GM12801 (cell line): ENCODE measurements around the gene POLE.

Experiments
- CTCF ChIP-seq: IDR thresholded peaks from one replicate; pipeline ENCODE4 v1.5.1; 2011; ENCODE audit warnings: control low read depth; ENCODE audit not compliant: insufficient read length; ENCODE audit errors: extremely low read depth

Gene POLE

GRCh38 chr12:132662901-132663755 is 24.0 kb downstream of the POLE start:
- no peak for TF ChIP-seq CTCF

DNA sequence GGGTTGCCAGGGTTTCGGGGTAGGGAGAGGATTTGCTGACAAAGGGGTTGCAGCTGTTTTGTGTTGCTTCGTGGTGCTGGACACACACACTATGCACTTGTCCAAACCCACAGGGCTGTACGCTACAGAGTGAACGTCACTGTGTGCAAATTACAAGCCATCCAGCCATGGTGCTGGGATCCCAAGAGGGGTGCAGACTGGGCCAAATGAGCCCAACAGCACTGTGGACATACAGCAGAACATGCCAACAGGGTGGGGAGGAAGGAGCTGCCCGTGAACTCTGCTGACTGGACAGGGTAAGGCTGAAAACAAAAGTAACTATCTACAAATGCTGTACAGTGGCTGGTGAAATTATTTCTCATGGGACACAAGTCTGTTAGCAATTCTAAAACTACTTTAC is 25.2 kb downstream of the POLE start:
- TF ChIP-seq CTCF = no peak

- TF ChIP-seq CTCF = no peak
Measured at GRCh38 chr12:132660996-132661395, 26.1 kb downstream of the POLE start.

DNA sequence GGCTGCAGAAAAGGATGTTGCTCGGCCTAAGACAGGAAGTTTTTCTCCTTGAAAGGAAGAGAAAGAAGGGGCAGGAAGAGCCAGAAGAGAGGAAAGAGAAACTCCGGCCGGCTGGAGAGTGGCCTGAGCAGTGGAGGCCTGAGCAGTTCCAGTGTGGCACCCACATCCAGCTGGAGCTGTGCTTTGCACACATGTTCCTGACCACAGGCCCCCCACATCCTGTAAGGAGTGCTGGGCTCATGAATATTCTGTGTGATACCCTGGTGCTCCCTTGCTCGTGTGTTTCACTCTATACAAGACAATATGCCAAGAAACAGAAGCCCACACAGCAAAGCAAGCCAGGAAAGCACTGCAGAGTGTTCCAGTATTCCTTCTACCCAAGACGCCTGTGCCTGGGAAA is 27.1 kb downstream of the POLE start:
- no peak for TF ChIP-seq CTCF

GRCh38 chr12:132659146-132659545 is 28.0 kb downstream of the POLE start:
- no peak for TF ChIP-seq CTCF

GRCh38 chr12:132658149-132658894 is 28.8 kb downstream of the POLE start:
- TF ChIP-seq CTCF = no peak

GRCh38 chr12:132657004-132657727 is 30.0 kb downstream of the POLE start:
- no peak for TF ChIP-seq CTCF
